SU-DHL-6 (cell line): ENCODE measurements around the gene IL20RB.

Source experiments
- H2AFZ ChIP-seq: fragments of 200-600 bp; sonication (generic); 2 replicates; pipeline ENCODE4 v1.6.1; 2014; ENCODE audit warnings: low read depth, mild to moderate bottlenecking, moderate library complexity, mixed read lengths, antibody characterized with exemption, low read length; ENCODE audit not compliant: severe bottlenecking
- H3F3A ChIP-seq: fragments of 200-600 bp; shearing (Covaris generic); 2 replicates; pipeline ENCODE4 v1.6.0; 2016; ENCODE audit warnings: antibody characterized with exemption, mild to moderate bottlenecking; ENCODE audit not compliant: insufficient read depth
- H3K27ac ChIP-seq: fragments of 200-600 bp; sonication (generic); 2 replicates; pipeline ENCODE4 v1.5.1; 2016; ENCODE audit warnings: low read depth, mild to moderate bottlenecking, low read length, moderate library complexity, mixed read lengths
- H3K27me3 ChIP-seq: fragments of 200-600 bp; sonication (generic), shearing (Covaris generic); 2 replicates; pipeline ENCODE4 v1.6.0; 2014; ENCODE audit warnings: mild to moderate bottlenecking, low read length
- H3K36me3 ChIP-seq: fragments of 200-600 bp; sonication (generic); 2 replicates; pipeline ENCODE4 v1.6.1; 2014; ENCODE audit warnings: mild to moderate bottlenecking, low read length, mixed read lengths
- H3K4me2 ChIP-seq: fragments of 300-600, 200-600 bp; shearing (Covaris generic), sonication (generic); 2 replicates; pipeline ENCODE4 v1.6.0; 2014; ENCODE audit warnings: low read length, low read depth, mild to moderate bottlenecking; ENCODE audit not compliant: poor library complexity, severe bottlenecking
- H3K4me3 ChIP-seq: fragments of 200-600 bp; sonication (generic); 2 replicates; pipeline ENCODE4 v1.5.1; 2014; ENCODE audit warnings: antibody characterized with exemption, low read length, mild to moderate bottlenecking, mixed read lengths; ENCODE audit not compliant: insufficient read depth, poor library complexity, severe bottlenecking
- H3K79me2 ChIP-seq: fragments of 200-600 bp; sonication (generic); 2 replicates; pipeline ENCODE4 v1.6.1; 2014; ENCODE audit warnings: mild to moderate bottlenecking, low read length, moderate library complexity; ENCODE audit not compliant: insufficient read depth
- H3K9ac ChIP-seq: fragments of 200-600 bp; sonication (generic); 2 replicates; pipeline ENCODE4 v1.7.0; 2014; ENCODE audit warnings: mild to moderate bottlenecking, low read length
- H3K9me2 ChIP-seq: fragments of 200-600 bp; sonication (generic); replicated peaks from 2 replicates; pipeline ENCODE4 v1.6.1; 2014; ENCODE audit warnings: low read length; ENCODE audit not compliant: insufficient read depth
- H3K9me3 ChIP-seq: fragments of 200-600 bp; sonication (generic); 2 replicates; pipeline ENCODE4 v1.6.1; 2014; ENCODE audit warnings: low read length, mixed read lengths; ENCODE audit not compliant: insufficient read depth
- H4K20me1 ChIP-seq: fragments of 200-600 bp; sonication (generic); 2 replicates; pipeline ENCODE4 v1.6.1; 2014; ENCODE audit warnings: low read depth, mild to moderate bottlenecking, antibody characterized with exemption, low read length, moderate library complexity, mixed read lengths
- CTCF ChIP-seq: fragments of 200-600 bp; sonication (generic); IDR thresholded peaks from one replicate; pipeline ENCODE4 v1.5.1; 2017; ENCODE audit warnings: antibody characterized with exemption, mild to moderate bottlenecking, low read length, moderate library complexity; ENCODE audit not compliant: insufficient read depth, poor library complexity, severe bottlenecking
- EZH2phosphoT487 ChIP-seq: fragments of 200-600 bp; sonication (generic), shearing (Covaris generic); conservative IDR thresholded peaks from 2 replicates; pipeline ENCODE4 v1.6.1; 2018; ENCODE audit warnings: mild to moderate bottlenecking, antibody characterized with exemption, low read length, moderate library complexity, mixed read lengths

IL20RB gene

GRCh38 chr3:136925425-136926190 is 32.2 kb upstream of the IL20RB start:
- no peak overlapping the region for H3K27ac ChIP-seq
- peaks cover 30% of the 10 kb centered on the region for H3F3A ChIP-seq
- H3K9ac ChIP-seq = no peak overlapping the region
- no peak overlapping the region for H3K4me3 ChIP-seq
- H3K27me3 ChIP-seq = no peaks in the 10 kb centered on the region
- peaks cover 28% of the 10 kb centered on the region for H3K36me3 ChIP-seq
- no peaks in the 10 kb centered on the region; the same call in 1 of the 2 replicates for H4K20me1 ChIP-seq
- no peaks in the 10 kb centered on the region for H3K9me3 ChIP-seq
- no peak overlapping the region for H2AFZ ChIP-seq
- H3K9me2 ChIP-seq = no peaks in the 10 kb centered on the region
- TF ChIP-seq CTCF (no peak), EZH2phosphoT487 (no peak)
- peaks cover 91% of the 10 kb centered on the region for H3K79me2 ChIP-seq
- H3K4me2 ChIP-seq = peak overlapping the region; percentile 9

GRCh38 chr3:136928240-136928639 is 29.5 kb upstream of the IL20RB start:
- Histone ChIP-seq H3K79me2 (peaks cover 88% of the 10 kb centered on the region), H3K9ac (no peak overlapping the region), H3K4me2 (no peak overlapping the region), H3F3A (peaks cover 40% of the 10 kb centered on the region), H3K4me3 (no peak overlapping the region), H3K9me3 (no peaks in the 10 kb centered on the region), H3K9me2 (no peaks in the 10 kb centered on the region), H3K27me3 (no peaks in the 10 kb centered on the region), H4K20me1 (no peaks in the 10 kb centered on the region; the same call in 1 of the 2 replicates), H3K27ac (no peak overlapping the region), H3K36me3 (peaks cover 47% of the 10 kb centered on the region), H2AFZ (no peak overlapping the region)
- TF ChIP-seq CTCF (no peak), EZH2phosphoT487 (no peak)

- no peaks in the 10 kb centered on the region for H3K9me2 ChIP-seq
- H3K4me3 ChIP-seq = no peak overlapping the region
- no peaks in the 10 kb centered on the region for H3K27me3 ChIP-seq
- H3F3A ChIP-seq = peaks cover 40% of the 10 kb centered on the region
- peaks cover 50% of the 10 kb centered on the region for H3K36me3 ChIP-seq
- peaks cover 86% of the 10 kb centered on the region for H3K79me2 ChIP-seq
- no peak overlapping the region for H3K9ac ChIP-seq
- no peaks in the 10 kb centered on the region; the same call in 1 of the 2 replicates for H4K20me1 ChIP-seq
- no peak overlapping the region for H2AFZ ChIP-seq
- no peaks in the 10 kb centered on the region for H3K9me3 ChIP-seq
- no peak overlapping the region for H3K4me2 ChIP-seq
- TF ChIP-seq CTCF (no peak), EZH2phosphoT487 (no peak)
- H3K27ac ChIP-seq = no peak overlapping the region
Measured at GRCh38 chr3:136929977-136930670, 27.7 kb upstream of the IL20RB start.
